ENCODE data around the gene NARF.
A peak's percentile ranks its signal among the peaks of the same experiment; 100 is the strongest.

DNA sequence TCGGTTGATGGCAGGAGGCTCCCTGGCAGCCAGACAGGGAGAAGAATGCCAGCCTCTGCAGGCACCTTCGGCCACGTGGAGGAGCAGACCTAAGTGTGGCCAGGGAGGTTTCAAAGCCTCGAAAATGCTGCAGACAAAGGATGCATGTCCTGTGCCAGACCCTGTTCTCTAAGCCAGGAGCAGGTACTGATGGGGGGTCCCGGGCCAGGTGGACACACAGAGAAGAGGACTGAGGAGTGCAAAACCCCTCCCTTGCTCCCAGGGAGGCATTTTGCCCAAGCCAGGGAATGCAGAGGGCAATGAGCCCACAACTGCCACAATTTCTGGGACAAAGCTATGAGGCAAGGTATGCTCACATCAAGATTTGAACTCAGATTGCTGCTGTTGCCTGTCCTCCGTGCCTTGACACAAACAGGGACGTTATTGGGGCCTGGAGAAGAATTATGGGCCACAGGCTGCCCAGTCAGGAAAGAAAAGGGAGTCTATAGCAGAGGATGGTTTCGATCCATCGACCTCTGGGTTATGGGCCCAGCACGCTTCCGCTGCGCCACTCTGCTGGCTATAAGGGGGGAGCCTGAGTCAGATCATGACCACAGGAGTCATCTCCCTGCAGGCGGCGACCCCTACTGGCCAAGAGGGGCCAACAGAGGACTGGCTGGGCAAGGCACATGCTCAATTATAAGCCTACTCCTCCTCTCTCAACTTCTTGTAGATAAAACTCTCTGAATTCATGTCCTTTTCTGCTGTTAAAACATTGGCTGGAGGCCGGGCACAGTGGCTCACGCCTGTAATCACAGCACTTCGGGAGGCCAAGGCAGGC, 35.9 kb downstream of the NARF start:
- TF ChIP-seq, protein P1, sequence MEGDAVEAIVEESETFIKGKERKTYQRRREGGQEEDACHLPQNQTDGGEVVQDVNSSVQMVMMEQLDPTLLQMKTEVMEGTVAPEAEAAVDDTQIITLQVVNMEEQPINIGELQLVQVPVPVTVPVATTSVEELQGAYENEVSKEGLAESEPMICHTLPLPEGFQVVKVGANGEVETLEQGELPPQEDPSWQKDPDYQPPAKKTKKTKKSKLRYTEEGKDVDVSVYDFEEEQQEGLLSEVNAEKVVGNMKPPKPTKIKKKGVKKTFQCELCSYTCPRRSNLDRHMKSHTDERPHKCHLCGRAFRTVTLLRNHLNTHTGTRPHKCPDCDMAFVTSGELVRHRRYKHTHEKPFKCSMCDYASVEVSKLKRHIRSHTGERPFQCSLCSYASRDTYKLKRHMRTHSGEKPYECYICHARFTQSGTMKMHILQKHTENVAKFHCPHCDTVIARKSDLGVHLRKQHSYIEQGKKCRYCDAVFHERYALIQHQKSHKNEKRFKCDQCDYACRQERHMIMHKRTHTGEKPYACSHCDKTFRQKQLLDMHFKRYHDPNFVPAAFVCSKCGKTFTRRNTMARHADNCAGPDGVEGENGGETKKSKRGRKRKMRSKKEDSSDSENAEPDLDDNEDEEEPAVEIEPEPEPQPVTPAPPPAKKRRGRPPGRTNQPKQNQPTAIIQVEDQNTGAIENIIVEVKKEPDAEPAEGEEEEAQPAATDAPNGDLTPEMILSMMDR (IDR thresholded peaks at IDR 0.05), result peak; percentile 45 to 93 (median 84)
- TF ChIP-seq POLR2A (IDR thresholded peaks at IDR 0.05), result no peak
